GM18861 (cell line): ENCODE results near the gene TMEM63A.
A peak's percentile ranks its signal among the peaks of the same experiment; 100 is the strongest.
"Not testable (repeated sequence)": the region's sequence is repeated elsewhere in the genome, so short reads cannot be mapped to it uniquely, and the experiment has no call there.

Experiments used
- ATAC-seq: cut with Tn5 transposase; IDR thresholded peaks from one replicate; pipeline ENCODE4 v1.9.1; 2021; ENCODE audit not compliant: unreplicated experiment

TMEM63A gene

GRCh38 chr1:225823811-225824261, 58.3 kb downstream of the TMEM63A start:
- no peak for ATAC-seq

GRCh38 chr1:225822655-225823403, 59.4 kb downstream of the TMEM63A start:
- ATAC-seq = no peak

GRCh38 chr1:225820522-225821120, 61.6 kb downstream of the TMEM63A start:
- ATAC-seq = no peak

GRCh38 chr1:225819346-225820192, 62.6 kb downstream of the TMEM63A start:
- ATAC-seq = no peak

GRCh38 chr1:225818229-225818628, 64.0 kb downstream of the TMEM63A start:
- no peak for ATAC-seq

GRCh38 chr1:225817611-225818061, 64.5 kb downstream of the TMEM63A start:
- no peak for ATAC-seq

- ATAC-seq = no peak
These were observed 65.3 kb downstream of the TMEM63A start for GRCh38 chr1:225816643-225817538.

GRCh38 chr1:225815526-225816178, 66.5 kb downstream of the TMEM63A start:
- ATAC-seq = no peak

GRCh38 chr1:225815090-225815489, 67.1 kb downstream of the TMEM63A start:
- ATAC-seq = not testable (repeated sequence)

GRCh38 chr1:225814381-225814780, 67.8 kb downstream of the TMEM63A start:
- no peak for ATAC-seq

GRCh38 chr1:225813214-225813964, 68.8 kb downstream of the TMEM63A start:
- no peak for ATAC-seq

GRCh38 chr1:225812488-225813213, 69.5 kb downstream of the TMEM63A start:
- no peak for ATAC-seq

- ATAC-seq = no peak
These were observed 70.3 kb downstream of the TMEM63A start for GRCh38 chr1:225811622-225812487.

GRCh38 chr1:225810579-225811538, 71.3 kb downstream of the TMEM63A start:
- ATAC-seq = not testable (repeated sequence)

- peak; percentile 91 for ATAC-seq
These were observed 72.2 kb downstream of the TMEM63A start, which contains the start of gene EPHX1 for GRCh38 chr1:225809842-225810578. TSS of gene EPHX1 (plus strand) at chr1:225810124. CDS start at chr1:225828730, 18,606 bp downstream.

GRCh38 chr1:225808136-225808535, 74.0 kb downstream of the TMEM63A start:
- ATAC-seq = no peak
